H1 (cell line): ENCODE results near the gene CCDC91. TPM values are rescaled to one million over a fixed set of nuclear protein-coding genes. Genes with fewer than 3 reads are reported as not detected.

Source experiments
- CTCF ChIA-PET: fragments of 300-600 bp; sonication (Branson Sonifier 250); formaldehyde crosslinking; loops from one replicate; lab custom pipeline; 2021; ENCODE audit not compliant: partially characterized antibody; lab: Charles Lee
- POLR2A ChIA-PET: fragments of 300-600 bp; sonication (Branson Sonifier 250); formaldehyde crosslinking; loops from one replicate; lab custom pipeline; 2021; ENCODE audit warnings: inconsistent platforms; ENCODE audit not compliant: partially characterized antibody; lab: Charles Lee
- DNase-seq, 2 experiments: peaks; one replicate each; pipeline versions ENCODE4 v3.0.0 to v3.0.0-alpha.2; 2010 to 2022; ENCODE audit warnings: low spot score in 2 of 2, low read depth in 1 of 2, mixed read lengths in 1 of 2
- FAIRE-seq: peaks from 2 replicates; lab custom pipeline; 2011; peaks lifted over from hg19 to GRCh38; lab: Jason Lieb, UNC
- H2AFZ ChIP-seq: 2 replicates; pipeline ENCODE4 v1.8.1; 2012; ENCODE audit warnings: low read length, inconsistent platforms
- H2AK5ac ChIP-seq: 2 replicates; pipeline ENCODE4 v1.6.1; 2013; ENCODE audit warnings: low read depth, low read length
- H2BK120ac ChIP-seq: replicated peaks from 2 replicates; pipeline ENCODE3; 2013; ENCODE audit warnings: low read depth, low read length, inconsistent platforms
- H2BK12ac ChIP-seq: 2 replicates; pipeline ENCODE4 v1.6.1; 2013; ENCODE audit warnings: low read depth, low read length
- H2BK15ac ChIP-seq: 2 replicates; pipeline ENCODE4 v1.6.1; 2013; ENCODE audit warnings: low read length
- H2BK20ac ChIP-seq: 2 replicates; pipeline ENCODE4 v1.6.1; 2013; ENCODE audit warnings: low read length
- H2BK5ac ChIP-seq: 2 replicates; pipeline ENCODE4 v1.6.1; 2013; ENCODE audit warnings: low read depth, low read length
- H3K14ac ChIP-seq: 2 replicates; pipeline ENCODE4 v1.6.1; 2013; ENCODE audit warnings: inconsistent platforms; ENCODE audit not compliant: insufficient read length
- H3K18ac ChIP-seq: 2 replicates; pipeline ENCODE4 v1.6.1; 2013; ENCODE audit warnings: low read length; ENCODE audit errors: extremely low read depth
- H3K23ac ChIP-seq: 2 replicates; pipeline ENCODE4 v1.6.1; 2013; ENCODE audit warnings: inconsistent platforms; ENCODE audit not compliant: insufficient read length
- H3K23me2 ChIP-seq: 2 replicates; pipeline ENCODE4 v1.6.1; 2013; ENCODE audit warnings: low read depth, low read length
- H3K27ac ChIP-seq: 2 replicates; pipeline ENCODE4 v1.6.1; 2011; ENCODE audit warnings: low read depth, low read length, inconsistent platforms
- H3K27me3 ChIP-seq, 4 experiments: replicated peaks in 1 of 4; 1 replicate in 1 of 4; 2 replicates in 3 of 4; pipeline versions ENCODE4 v1.6.1 to v1.8.1; 2011 to 2013; ENCODE audit warnings: low read length in 3 of 4, mild to moderate bottlenecking in 3 of 4, inconsistent platforms in 2 of 4, mixed read lengths in 2 of 4, moderate library complexity in 1 of 4; ENCODE audit not compliant: control insufficient read depth in 3 of 4, insufficient read depth in 3 of 4; ENCODE audit errors: extremely low read depth in 1 of 4
- H3K36me3 ChIP-seq, 4 experiments: 2 replicates each; pipeline versions ENCODE4 v1.6.1 to v1.8.1; 2011 to 2013; ENCODE audit warnings: mild to moderate bottlenecking in 4 of 4, low read length in 3 of 4, moderate library complexity in 2 of 4, control low read depth in 1 of 4, inconsistent platforms in 1 of 4; ENCODE audit not compliant: insufficient read depth in 4 of 4, control insufficient read depth in 2 of 4
- H3K4ac ChIP-seq: replicated peaks from 2 replicates; pipeline ENCODE3; 2013; ENCODE audit warnings: low read length, low read depth, mixed read lengths, inconsistent platforms; ENCODE audit not compliant: insufficient read length
- H3K4me1 ChIP-seq, 4 experiments: replicated peaks in 1 of 4; 1 replicate in 1 of 4; 2 replicates in 3 of 4; pipeline versions ENCODE4 v1.6.1 to v1.8.1; 2011 to 2013; ENCODE audit warnings: low read length in 3 of 4, inconsistent platforms in 2 of 4, mixed read lengths in 1 of 4; ENCODE audit not compliant: insufficient read depth in 4 of 4, control insufficient read depth in 3 of 4
- H3K4me2 ChIP-seq, 2 experiments: 2 replicates each; pipeline versions ENCODE4 v1.6.1 to v1.8.1; 2011 to 2013; ENCODE audit warnings: low read depth in 2 of 2, low read length in 2 of 2, control low read depth in 1 of 2, inconsistent platforms in 1 of 2, mild to moderate bottlenecking in 1 of 2; ENCODE audit not compliant: insufficient read depth in 1 of 2
- H3K4me3 ChIP-seq, 4 experiments: fragments of 200-600, 300-600 bp in 1 of 4; sonication (generic), shearing (Covaris generic), sonication (Bioruptor Twin) in 1 of 4; 2 replicates each; pipeline versions ENCODE4 v1.5.1 to v1.8.1; 2011 to 2016; ENCODE audit warnings: low read length in 4 of 4, low read depth in 3 of 4, control low read depth in 2 of 4, inconsistent platforms in 2 of 4, mild to moderate bottlenecking in 2 of 4, mixed read lengths in 1 of 4, moderate library complexity in 1 of 4; ENCODE audit not compliant: insufficient read depth in 2 of 4; ENCODE audit errors: extremely low read depth in 1 of 4
- H3K56ac ChIP-seq: replicated peaks from 2 replicates; pipeline ENCODE3; 2013; ENCODE audit warnings: low read depth, mild to moderate bottlenecking, mixed read lengths, low read length, inconsistent platforms; ENCODE audit not compliant: insufficient read length
- H3K79me1 ChIP-seq: 2 replicates; pipeline ENCODE4 v1.6.1; 2013; ENCODE audit warnings: low read depth, low read length, control low read depth
- H3K79me2 ChIP-seq, 2 experiments: 2 replicates each; pipeline versions ENCODE4 v1.6.1 to v1.8.1; 2012 to 2013; ENCODE audit warnings: low read length in 2 of 2, mild to moderate bottlenecking in 2 of 2, inconsistent platforms in 1 of 2; ENCODE audit not compliant: insufficient read depth in 2 of 2, control insufficient read depth in 1 of 2
- H3K9ac ChIP-seq, 4 experiments: replicated peaks in 1 of 4; 1 replicate in 1 of 4; 2 replicates in 3 of 4; pipeline versions ENCODE4 v1.6.1 to v1.8.1; 2011 to 2013; ENCODE audit warnings: low read depth in 3 of 4, low read length in 3 of 4, control low read depth in 2 of 4, mild to moderate bottlenecking in 2 of 4, moderate library complexity in 2 of 4, inconsistent platforms in 1 of 4; ENCODE audit errors: extremely low read depth in 1 of 4
- H3K9me3 ChIP-seq, 2 experiments: 2 replicates each; pipeline versions ENCODE4 v1.6.1 to v1.8.1; 2012 to 2013; ENCODE audit warnings: mild to moderate bottlenecking in 2 of 2, moderate library complexity in 2 of 2, control low read depth in 1 of 2, inconsistent platforms in 1 of 2, low read depth in 1 of 2, low read length in 1 of 2, mixed read lengths in 1 of 2; ENCODE audit not compliant: insufficient read depth in 2 of 2
- H4K20me1 ChIP-seq, 2 experiments: replicated peaks in 1 of 2; 2 replicates each; pipeline versions ENCODE3 to v1.8.1; 2011 to 2013; ENCODE audit warnings: inconsistent platforms in 2 of 2, low read length in 2 of 2, mild to moderate bottlenecking in 1 of 2; ENCODE audit not compliant: insufficient read depth in 2 of 2, control insufficient read depth in 1 of 2
- H4K5ac ChIP-seq: 2 replicates; pipeline ENCODE4 v1.6.1; 2013; ENCODE audit warnings: low read length, low read depth, mixed read lengths, inconsistent platforms; ENCODE audit not compliant: insufficient read length
- H4K8ac ChIP-seq: 2 replicates; pipeline ENCODE4 v1.8.0; 2013; ENCODE audit warnings: mild to moderate bottlenecking, moderate library complexity, low read length, inconsistent platforms; ENCODE audit not compliant: insufficient read depth; ENCODE audit errors: extremely low read depth
- H4K91ac ChIP-seq: replicated peaks from 2 replicates; pipeline ENCODE3; 2013; ENCODE audit warnings: low read length, mixed read lengths, inconsistent platforms; ENCODE audit not compliant: insufficient read length
- ASH2L ChIP-seq: fragments of 200-600, 300-600 bp; sonication (generic); IDR thresholded peaks from one replicate; pipeline ENCODE4 v1.7.1; 2017; ENCODE audit warnings: low read length
- ATF2 ChIP-seq: IDR thresholded peaks from 2 replicates; pipeline ENCODE4 v1.6.1; 2012; ENCODE audit warnings: low read length, inconsistent platforms
- BCL11A ChIP-seq, 2 experiments: IDR thresholded peaks; one replicate each; pipeline ENCODE4 v1.6.1; 2011; ENCODE audit warnings: low read depth in 2 of 2, low read length in 2 of 2, mild to moderate bottlenecking in 2 of 2
- CBX8 ChIP-seq: fragments of 300-800, 300-1000 bp; sonication (generic); IDR thresholded peaks from 2 replicates; pipeline ENCODE4 v1.7.1; 2016; ENCODE audit warnings: low read depth, low read length, borderline replicate concordance
- CTBP2 ChIP-seq: IDR thresholded peaks from 2 replicates; pipeline ENCODE4 v1.7.0; 2011; ENCODE audit warnings: borderline replicate concordance, mild to moderate bottlenecking, moderate library complexity, mixed read lengths, low read length; ENCODE audit not compliant: insufficient read depth, insufficient read length
- EGR1 ChIP-seq: IDR thresholded peaks from 2 replicates; pipeline ENCODE4 v1.6.1; 2011; ENCODE audit warnings: low read depth, low read length, borderline replicate concordance
- EZH2 ChIP-seq: fragments of 200-600 bp; sonication (generic); IDR thresholded peaks from 2 replicates; pipeline ENCODE4 v1.7.1; 2012; ENCODE audit warnings: low read depth, mild to moderate bottlenecking, moderate library complexity, low read length, inconsistent platforms; ENCODE audit not compliant: severe bottlenecking
- HDAC6 ChIP-seq: IDR thresholded peaks from one replicate; pipeline ENCODE4 v1.7.1; 2012; ENCODE audit warnings: low read depth, mild to moderate bottlenecking, inconsistent platforms, low read length, moderate library complexity
- JUND ChIP-seq: IDR thresholded peaks from 2 replicates; pipeline ENCODE4 v1.6.1; 2011; ENCODE audit warnings: mild to moderate bottlenecking, improper control_type of control experiment, low read length
- KDM4A ChIP-seq: IDR thresholded peaks from one replicate; pipeline ENCODE4 v1.7.1; 2012; ENCODE audit warnings: low read depth, mild to moderate bottlenecking, moderate library complexity, low read length, inconsistent platforms; ENCODE audit not compliant: severe bottlenecking
- POLR2A ChIP-seq, 2 experiments: IDR thresholded peaks; 1 replicate in 1 of 2; 2 replicates in 1 of 2; pipeline ENCODE4 v1.6.1; 2011; ENCODE audit warnings: low read depth in 2 of 2, low read length in 2 of 2, mild to moderate bottlenecking in 2 of 2; ENCODE audit errors: control extremely low read depth in 1 of 2
- SIX5 ChIP-seq: IDR thresholded peaks from 2 replicates; pipeline ENCODE4 v1.6.1; 2011; ENCODE audit warnings: mild to moderate bottlenecking, low read depth, low read length
- TAF1 ChIP-seq: IDR thresholded peaks from 2 replicates; pipeline ENCODE4 v1.6.1; 2011; ENCODE audit warnings: mild to moderate bottlenecking, low read depth, low read length
- TCF12 ChIP-seq: IDR thresholded peaks from 2 replicates; pipeline ENCODE4 v1.6.1; 2011; ENCODE audit warnings: low read depth, mild to moderate bottlenecking, low read length
- YY1 ChIP-seq: IDR thresholded peaks from 2 replicates; pipeline ENCODE4 v1.6.1; 2011; ENCODE audit warnings: low read depth, mild to moderate bottlenecking, low read length
- polyA plus RNA-seq, 7 experiments: library from polyadenylated mRNA; depleted of rRNA in 3 of 7; stranded (reverse) in 5 of 7; unstranded in 2 of 7; fragments of >200 nt in 5 of 7; fragments of 200-250 nt in 2 of 7; gene quantifications; 1 replicate in 5 of 7; 2 replicates in 1 of 7; 4 replicates in 1 of 7; pipeline versions ENCODE4 v1.2.1 to v1.2.3, GENCODE V29; 2011 to 2013; ENCODE audit warnings: missing spikeins in 2 of 7, mixed read lengths in 2 of 7
- total RNA-seq: library from RNA; stranded (reverse); fragmentation: NEBNext Ultra II Directional; extraction: Animal tissue kit (Norgen Biotek cat#: 25700); gene quantifications from 2 replicates; pipeline ENCODE4 v1.2.1, GENCODE V29; 2021

Gene CCDC91
- total and polyA plus RNA-seq, 2 of the 8 experiments (the other 6 are each of a cell fraction or from before 2014, with no cell fraction given): 8.6 to 23.1 TPM

GRCh38 chr12:28257411-28257810, 67.2 kb downstream of the CCDC91 start:
- Histone ChIP-seq H3K56ac (no peak overlapping the region), H3K9me3 (no peaks in the 10 kb centered on the region), H2BK15ac (no peak overlapping the region), H4K5ac (no peak overlapping the region), H3K36me3 (no peaks in the 10 kb centered on the region), H3K4ac (no peak overlapping the region), H3K79me1 (no peaks in the 10 kb centered on the region; the same call in 1 of the 2 replicates), H3K27ac (no peak overlapping the region), H3K27me3 (no peaks in the 10 kb centered on the region), H3K4me1 (no peaks in the 10 kb centered on the region), H2BK20ac (no peak overlapping the region), H4K91ac (no peak overlapping the region), H3K79me2 (peaks cover 0 to 15% of the 10 kb centered on the region in 2 experiments; a peak in 2 of 4 replicates), H2BK5ac (no peak overlapping the region), H3K18ac (no peak overlapping the region), H4K8ac (no peak overlapping the region), H2AK5ac (no peak overlapping the region), H3K4me2 (no peak overlapping the region), H4K20me1 (no peaks in the 10 kb centered on the region), H3K14ac (no peak overlapping the region), H3K4me3 (no peak overlapping the region), H3K9ac (no peak overlapping the region), H3K23ac (no peak overlapping the region), H2BK12ac (no peak overlapping the region), H2BK120ac (no peak overlapping the region), H3K23me2 (no peaks in the 10 kb centered on the region), H2AFZ (no peak overlapping the region)
- no peak for DNase-seq
- CTCF ChIA-PET: interaction anchor here (0.6 kb wide), 1 partner anchor 560 kb away, joined by 3 read pairs; no protein-coding TSS in a partner anchor
- POLR2A ChIA-PET: no interaction called here
- FAIRE-seq: no peak
- TF ChIP-seq POLR2A (IDR thresholded peaks at IDR 0.05; ENCODE audit: control extremely low read depth in 1 of 2, low read depth in 2 of 2, low read length in 2 of 2) (no peak), CBX8 (no peak), TAF1 (no peak), HDAC6 (no peak), JUND (no peak), TCF12 (no peak), SIX5 (no peak), YY1 (no peak), EZH2 (no peak), KDM4A (no peak), ATF2 (no peak), EGR1 (no peak), BCL11A (IDR thresholded peaks at IDR 0.05; ENCODE audit: low read depth in 2 of 2, low read length in 2 of 2) (no peak), CTBP2 (no peak), ASH2L (no peak)
